GM18951 (cell line): ENCODE results near the gene CBX2.
"Not testable (repeated sequence)": the region's sequence is repeated elsewhere in the genome, so short reads cannot be mapped to it uniquely, and the experiment has no call there.

Experiments
- POLR2A ChIP-seq: IDR thresholded peaks from 4 replicates; pipeline ENCODE4 v1.6.1; 2011; ENCODE audit warnings: mild to moderate bottlenecking; ENCODE audit not compliant: insufficient read length, insufficient read depth; ENCODE audit errors: extremely low read depth
- in situ Hi-C: fragments of 300-500 bp; cut with MboI; formaldehyde crosslinking; loops from one replicate; pipeline ENCODE4 v1.12.0; 2022; ENCODE audit warnings: low sequenced_read_pairs, mixed read lengths, inconsistent platforms; ENCODE audit not compliant: unreplicated experiment

CBX2 gene

GRCh38 chr17:79749156-79749815 is 28.7 kb upstream of the CBX2 start:
- in situ Hi-C loops = no loop called here
- TF ChIP-seq POLR2A = no peak

GRCh38 chr17:79749958-79750357 is 28.0 kb upstream of the CBX2 start:
- in situ Hi-C loops = no loop called here
- no peak for TF ChIP-seq POLR2A

GRCh38 chr17:79750650-79751545 is 27.1 kb upstream of the CBX2 start:
- in situ Hi-C loops = no loop called here
- no peak for TF ChIP-seq POLR2A

GRCh38 chr17:79752175-79752574 is 25.8 kb upstream of the CBX2 start:
- in situ Hi-C loops = no loop called here
- TF ChIP-seq POLR2A = no peak

- no peak for TF ChIP-seq POLR2A
- in situ Hi-C loops = no loop called here
Measured at GRCh38 chr17:79754370-79754769, 23.6 kb upstream of the CBX2 start.

- in situ Hi-C loops = not testable (repeated sequence)
Measured at GRCh38 chr17:79754903-79755302, 23.0 kb upstream of the CBX2 start.

- in situ Hi-C loops = no loop called here
- no peak for TF ChIP-seq POLR2A
Measured at GRCh38 chr17:79755591-79755990, 22.4 kb upstream of the CBX2 start.

GRCh38 chr17:79757140-79757745 is 20.7 kb upstream of the CBX2 start:
- in situ Hi-C loops = no loop called here
- TF ChIP-seq POLR2A = no peak

- in situ Hi-C loops = no loop called here
- TF ChIP-seq POLR2A = no peak
Measured at GRCh38 chr17:79758271-79758670, 19.7 kb upstream of the CBX2 start.

GRCh38 chr17:79760197-79760906 is 17.6 kb upstream of the CBX2 start:
- in situ Hi-C loops = no loop called here
- no peak for TF ChIP-seq POLR2A

GRCh38 chr17:79761894-79762589 is 15.9 kb upstream of the CBX2 start:
- no peak for TF ChIP-seq POLR2A
- in situ Hi-C loops = no loop called here

GRCh38 chr17:79765708-79766107 is 12.2 kb upstream of the CBX2 start:
- TF ChIP-seq POLR2A = no peak

GRCh38 chr17:79769570-79770506 is 8.1 kb upstream of the CBX2 start:
- no peak for TF ChIP-seq POLR2A
- in situ Hi-C loops = no loop called here

More at GRCh38 chr17:79765708-79766107, 12.2 kb upstream of the CBX2 start:
- in situ Hi-C loops = no loop called here
